ENCODE results near the gene TMTC4. TPM values are rescaled to one million over a fixed set of nuclear protein-coding genes. Genes with fewer than 3 reads are reported as not detected.

TMTC4 gene
- total RNA-seq, 2 experiments from 2014 or later = 8.0 to 9.3 TPM

DNA sequence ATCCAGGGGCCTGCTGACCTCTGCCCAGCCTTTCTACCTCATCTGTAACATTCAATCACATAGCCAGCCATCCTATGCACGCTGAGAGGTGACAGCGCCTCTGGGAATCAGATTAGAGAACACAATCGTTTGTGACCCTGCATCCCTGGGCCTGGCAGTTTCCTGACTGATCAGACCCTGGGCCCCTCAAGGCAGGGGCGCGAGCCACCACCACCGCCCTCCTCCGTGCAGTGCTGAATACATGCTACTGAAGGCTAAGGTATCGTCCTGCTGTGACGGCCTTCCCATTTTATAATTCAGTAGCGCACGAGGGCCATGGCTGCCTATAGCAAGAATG is 1.3 kb downstream of the TMTC4 start:
- peak in 1 of 14 experiments; percentile 11 for DNase-seq
- H3K27me3 Mint-ChIP-seq = no peaks in the 10 kb centered on the region
- CTCF ChIA-PET = interaction anchor here (1.4 kb wide), 1 partner anchor 1017 kb away, joined by 3 read pairs; no protein-coding TSS in a partner anchor

DNA sequence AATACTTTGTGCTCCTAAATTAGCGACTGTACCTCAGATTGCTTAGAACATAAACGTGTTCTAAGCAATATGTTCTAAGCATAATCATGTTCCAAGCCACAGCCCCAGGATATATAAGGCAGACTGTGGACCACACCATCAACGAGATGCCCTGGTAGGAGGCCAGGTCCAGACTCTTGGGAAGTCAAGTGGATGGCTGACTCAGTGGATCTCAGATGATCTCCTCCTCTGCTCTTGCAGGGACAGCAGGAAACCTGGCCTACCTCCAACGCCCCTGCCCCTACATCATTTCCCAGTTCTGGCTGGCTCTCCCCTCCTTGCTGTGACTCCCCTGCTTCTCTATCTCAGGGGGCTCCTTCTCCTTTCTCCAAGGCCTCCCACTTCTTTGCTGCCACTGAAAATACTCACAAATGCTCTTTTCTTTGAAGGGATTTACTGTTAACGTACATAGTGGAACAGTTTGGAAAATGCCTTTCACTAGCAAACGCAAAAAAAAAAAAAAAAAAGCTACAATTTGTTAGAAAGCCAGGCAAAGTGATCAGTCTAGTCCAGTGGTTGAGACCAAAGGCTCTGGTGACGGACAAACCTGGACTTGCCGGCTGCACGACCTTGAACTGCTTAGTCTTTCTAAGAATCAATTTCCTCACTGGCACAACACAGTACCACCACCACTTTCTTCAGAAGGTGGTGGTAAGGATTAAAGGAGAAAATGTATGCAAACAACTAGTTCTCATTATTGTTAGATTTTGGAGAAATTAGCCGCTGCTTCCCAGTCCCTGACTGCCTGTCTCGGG is 3.0 kb downstream of the TMTC4 start:
- Mint-ChIP-seq H3K36me3 (ENCODE audit: low read depth) (peaks cover 47% of the 10 kb centered on the region), H3K9me3 (no peaks in the 10 kb centered on the region), H3K27ac (no peak overlapping the region), H3K27me3 (no peaks in the 10 kb centered on the region), H3K4me1 (ENCODE audit: low read depth) (peaks cover 36% of the 10 kb centered on the region), H3K4me3 (peak overlapping the region; percentile 34)
- intact Hi-C loops (cut with DNase I, micrococcal nuclease) = loop anchor here in 1 of 2 experiments (2.0 to 10.0 kb wide), 4 partner anchors 79 to 1723 kb away; partner anchors contain the start of gene CLYBL
- DNase-seq (no peak), ATAC-seq (ENCODE audit: poor library complexity) (no peak)
- Histone ChIP-seq H3K27me3 (ENCODE audit: control insufficient read depth in 1 of 2, insufficient read depth in 2 of 2, low read length in 2 of 2) (no peaks in the 10 kb centered on the region), H3K4me3 (ENCODE audit: low read length) (no peak overlapping the region), H3K27ac (ENCODE audit: low read depth in 1 of 2, low read length in 2 of 2) (no peak overlapping the region), H3K36me3 (ENCODE audit: insufficient read depth, low read length) (peaks cover 21% of the 10 kb centered on the region), H3K4me1 (ENCODE audit: insufficient read depth, low read length) (peaks cover 22% of the 10 kb centered on the region), H3K9me3 (ENCODE audit: control insufficient read depth in 1 of 2, insufficient read depth in 1 of 2, low read length in 2 of 2) (no peaks in the 10 kb centered on the region)
- TF ChIP-seq, protein P1, sequence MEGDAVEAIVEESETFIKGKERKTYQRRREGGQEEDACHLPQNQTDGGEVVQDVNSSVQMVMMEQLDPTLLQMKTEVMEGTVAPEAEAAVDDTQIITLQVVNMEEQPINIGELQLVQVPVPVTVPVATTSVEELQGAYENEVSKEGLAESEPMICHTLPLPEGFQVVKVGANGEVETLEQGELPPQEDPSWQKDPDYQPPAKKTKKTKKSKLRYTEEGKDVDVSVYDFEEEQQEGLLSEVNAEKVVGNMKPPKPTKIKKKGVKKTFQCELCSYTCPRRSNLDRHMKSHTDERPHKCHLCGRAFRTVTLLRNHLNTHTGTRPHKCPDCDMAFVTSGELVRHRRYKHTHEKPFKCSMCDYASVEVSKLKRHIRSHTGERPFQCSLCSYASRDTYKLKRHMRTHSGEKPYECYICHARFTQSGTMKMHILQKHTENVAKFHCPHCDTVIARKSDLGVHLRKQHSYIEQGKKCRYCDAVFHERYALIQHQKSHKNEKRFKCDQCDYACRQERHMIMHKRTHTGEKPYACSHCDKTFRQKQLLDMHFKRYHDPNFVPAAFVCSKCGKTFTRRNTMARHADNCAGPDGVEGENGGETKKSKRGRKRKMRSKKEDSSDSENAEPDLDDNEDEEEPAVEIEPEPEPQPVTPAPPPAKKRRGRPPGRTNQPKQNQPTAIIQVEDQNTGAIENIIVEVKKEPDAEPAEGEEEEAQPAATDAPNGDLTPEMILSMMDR (IDR thresholded peaks at IDR 0.05) = no peak
- ChIA-PET POLR2A (interaction anchor here (0.6 kb wide), 1 partner anchor 33 kb away, joined by 3 read pairs; no protein-coding TSS in a partner anchor), CTCF (no interaction called here)

More for the DNA sequence above, 1.3 kb downstream of the TMTC4 start:
- Histone ChIP-seq H3K9me3 (ENCODE audit: control insufficient read depth in 1 of 2, insufficient read depth in 1 of 2, low read length in 2 of 2) (no peaks in the 10 kb centered on the region), H3K27ac (ENCODE audit: low read depth in 1 of 2, low read length in 2 of 2) (no peak overlapping the region), H3K27me3 (ENCODE audit: control insufficient read depth in 1 of 2, insufficient read depth in 2 of 2, low read length in 2 of 2) (no peaks in the 10 kb centered on the region), H3K4me3 (ENCODE audit: low read length) (peak overlapping the region; percentile 57), H3K4me1 (ENCODE audit: insufficient read depth, low read length) (peaks cover 22% of the 10 kb centered on the region), H3K36me3 (ENCODE audit: insufficient read depth, low read length) (peaks cover 8% of the 10 kb centered on the region)
- ATAC-seq (ENCODE audit: poor library complexity) = no peak
- H3K4me1 Mint-ChIP-seq (ENCODE audit: low read depth) = peaks cover 36% of the 10 kb centered on the region
- no peaks in the 10 kb centered on the region for H3K9me3 Mint-ChIP-seq
- H3K36me3 Mint-ChIP-seq (ENCODE audit: low read depth) = peaks cover 30% of the 10 kb centered on the region
- H3K4me3 Mint-ChIP-seq = peak overlapping the region; percentile 98
- TF ChIP-seq, protein P1 (IDR thresholded peaks at IDR 0.05) = no peak
- intact Hi-C loops (cut with DNase I, micrococcal nuclease) = loop anchor here in 1 of 2 experiments (2.0 to 10.0 kb wide), 3 partner anchors 1017 to 1721 kb away; partner anchors contain the start of gene CLYBL
- H3K27ac Mint-ChIP-seq = peak overlapping the region; percentile 87
- POLR2A ChIA-PET = interaction anchor here (1.1 kb wide), 1 partner anchor 101 kb away, joined by 3 read pairs; no protein-coding TSS in a partner anchor

DNA sequence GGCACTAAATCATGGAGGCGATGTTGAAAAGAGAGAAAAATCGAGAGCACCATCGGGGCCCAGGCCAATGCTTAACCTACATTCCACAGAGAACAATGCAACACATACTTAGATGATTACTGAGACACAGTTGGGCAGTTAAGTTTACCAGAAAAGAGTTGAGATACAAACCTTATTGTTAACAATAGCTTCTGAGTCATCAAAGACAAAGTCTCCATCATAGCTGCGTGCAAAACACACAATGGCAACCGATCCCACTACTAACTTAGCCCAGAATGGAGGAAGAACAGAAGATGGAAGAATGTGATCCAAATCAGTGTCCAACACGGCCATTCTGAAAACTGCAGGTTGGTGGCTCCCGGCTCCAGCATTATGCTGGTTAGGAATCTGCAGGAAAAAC is 6.2 kb downstream of the TMTC4 start:
- ChIA-PET POLR2A (no interaction called here), CTCF (no interaction called here)
- no peaks in the 10 kb centered on the region for H3K9me3 Mint-ChIP-seq
- Histone ChIP-seq H3K9me3 (ENCODE audit: control insufficient read depth in 1 of 2, insufficient read depth in 1 of 2, low read length in 2 of 2) (no peaks in the 10 kb centered on the region), H3K27ac (ENCODE audit: low read depth in 1 of 2, low read length in 2 of 2) (no peak overlapping the region), H3K4me3 (ENCODE audit: low read length) (no peak overlapping the region), H3K27me3 (ENCODE audit: control insufficient read depth in 1 of 2, insufficient read depth in 2 of 2, low read length in 2 of 2) (no peaks in the 10 kb centered on the region), H3K4me1 (ENCODE audit: insufficient read depth, low read length) (peaks cover 9% of the 10 kb centered on the region), H3K36me3 (ENCODE audit: insufficient read depth, low read length) (peaks cover 36% of the 10 kb centered on the region)
- H3K4me1 Mint-ChIP-seq (ENCODE audit: low read depth) = peaks cover 21% of the 10 kb centered on the region
- TF ChIP-seq, protein P1 (IDR thresholded peaks at IDR 0.05) = no peak
- no peak overlapping the region for H3K4me3 Mint-ChIP-seq
- no peak overlapping the region for H3K27ac Mint-ChIP-seq
- ATAC-seq (ENCODE audit: poor library complexity) (no peak), DNase-seq (no peak)
- peaks cover 62% of the 10 kb centered on the region for H3K36me3 Mint-ChIP-seq (ENCODE audit: low read depth)
- intact Hi-C loops (cut with DNase I, micrococcal nuclease) = no loop called here
- no peaks in the 10 kb centered on the region for H3K27me3 Mint-ChIP-seq
